Epithelial cell of esophagus (primary cell): ENCODE measurements around the gene WDFY2.
A peak's percentile ranks its signal among the peaks of the same experiment; 100 is the strongest.

ENCODE experiments used
- DNase-seq: peaks from one replicate; pipeline ENCODE4 v3.0.0; 2010; ENCODE audit warnings: low read depth
- H3K4me3 ChIP-seq: 2 replicates; pipeline ENCODE4 v1.5.1; 2011; ENCODE audit warnings: mild to moderate bottlenecking, low read length, control low read depth
- TF ChIP-seq, protein P1 (sequence below): IDR thresholded peaks from 2 replicates; pipeline ENCODE4 v1.5.1; 2011; ENCODE audit warnings: low read depth, mild to moderate bottlenecking, low read length, control low read depth, inconsistent platforms; ENCODE audit not compliant: insufficient read depth; ENCODE audit errors: missing control alignments

Gene WDFY2

DNA sequence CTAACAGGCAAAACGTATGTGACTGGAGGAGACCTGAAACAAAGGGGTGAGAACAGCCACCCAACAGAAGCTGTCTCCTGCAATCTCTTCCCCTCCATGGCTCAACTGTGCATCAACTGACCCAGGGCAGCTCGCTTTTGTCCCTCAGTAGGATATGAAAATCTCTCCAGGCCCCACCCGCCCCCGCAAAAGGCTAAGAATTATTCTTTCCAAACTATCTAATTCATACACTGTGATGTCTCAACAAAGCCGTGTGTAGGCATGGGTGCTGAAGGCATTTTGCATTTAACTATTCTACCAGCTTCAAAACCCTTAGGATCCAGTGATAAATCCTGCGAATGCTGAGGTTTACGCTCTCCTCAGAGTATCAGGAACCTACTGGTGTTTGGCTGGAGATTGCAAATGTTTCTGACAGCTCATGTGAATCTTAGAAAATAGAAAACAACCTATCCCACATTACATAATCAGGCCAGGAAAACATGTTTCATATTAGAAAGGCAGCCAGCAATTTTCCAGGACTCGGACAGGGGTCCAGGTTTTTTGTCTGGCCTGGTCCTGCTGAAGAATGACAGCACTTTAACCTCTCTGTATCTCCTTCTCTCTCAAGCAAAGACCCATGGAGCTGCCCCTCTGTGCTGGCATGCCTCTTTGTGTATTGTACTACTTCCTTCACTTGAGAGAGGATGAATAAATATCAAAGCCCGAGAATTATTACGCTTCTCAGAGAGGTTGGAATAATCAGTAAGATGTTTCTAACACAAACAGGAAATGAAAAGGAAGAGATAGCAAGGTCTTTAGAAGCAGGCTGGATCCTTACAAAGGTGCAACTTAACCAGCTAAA lies 202.4 kb downstream of the WDFY2 start:
- no peak for DNase-seq
- no peak overlapping the region for H3K4me3 ChIP-seq
- TF ChIP-seq, protein P1, sequence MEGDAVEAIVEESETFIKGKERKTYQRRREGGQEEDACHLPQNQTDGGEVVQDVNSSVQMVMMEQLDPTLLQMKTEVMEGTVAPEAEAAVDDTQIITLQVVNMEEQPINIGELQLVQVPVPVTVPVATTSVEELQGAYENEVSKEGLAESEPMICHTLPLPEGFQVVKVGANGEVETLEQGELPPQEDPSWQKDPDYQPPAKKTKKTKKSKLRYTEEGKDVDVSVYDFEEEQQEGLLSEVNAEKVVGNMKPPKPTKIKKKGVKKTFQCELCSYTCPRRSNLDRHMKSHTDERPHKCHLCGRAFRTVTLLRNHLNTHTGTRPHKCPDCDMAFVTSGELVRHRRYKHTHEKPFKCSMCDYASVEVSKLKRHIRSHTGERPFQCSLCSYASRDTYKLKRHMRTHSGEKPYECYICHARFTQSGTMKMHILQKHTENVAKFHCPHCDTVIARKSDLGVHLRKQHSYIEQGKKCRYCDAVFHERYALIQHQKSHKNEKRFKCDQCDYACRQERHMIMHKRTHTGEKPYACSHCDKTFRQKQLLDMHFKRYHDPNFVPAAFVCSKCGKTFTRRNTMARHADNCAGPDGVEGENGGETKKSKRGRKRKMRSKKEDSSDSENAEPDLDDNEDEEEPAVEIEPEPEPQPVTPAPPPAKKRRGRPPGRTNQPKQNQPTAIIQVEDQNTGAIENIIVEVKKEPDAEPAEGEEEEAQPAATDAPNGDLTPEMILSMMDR = no peak

GRCh38 chr13:51793570-51794271 lies 209.5 kb downstream of the WDFY2 start:
- H3K4me3 ChIP-seq = no peak overlapping the region
- TF ChIP-seq, protein P1 = no peak
- peak; percentile 90 for DNase-seq

GRCh38 chr13:51794964-51795363 lies 210.7 kb downstream of the WDFY2 start:
- no peak for DNase-seq
- TF ChIP-seq, protein P1 = no peak
- no peak overlapping the region for H3K4me3 ChIP-seq

DNA sequence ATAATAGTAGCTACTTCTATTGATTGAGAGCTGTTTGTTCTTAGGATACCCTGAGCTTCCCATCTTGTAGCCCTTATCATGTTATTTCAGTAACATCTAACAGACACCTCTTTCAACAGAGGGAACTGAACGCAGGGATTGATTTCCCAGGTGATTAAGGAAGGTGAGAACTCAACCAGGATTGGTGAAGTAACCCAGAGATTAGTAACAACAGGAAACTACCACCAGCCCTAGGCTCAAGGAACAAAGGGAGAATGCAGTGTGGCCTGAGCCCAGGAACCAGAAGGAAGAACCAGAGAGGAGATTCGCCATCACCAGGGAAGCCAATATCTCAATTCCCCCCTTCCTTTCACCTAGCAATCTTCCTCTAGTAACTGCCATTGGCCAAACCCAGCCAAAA lies 211.2 kb downstream of the WDFY2 start:
- TF ChIP-seq, protein P1 = no peak
- DNase-seq = no peak

GRCh38 chr13:51796546-51796945 lies 212.3 kb downstream of the WDFY2 start:
- H3K4me3 ChIP-seq = no peak overlapping the region
- no peak for DNase-seq
- TF ChIP-seq, protein P1 = no peak

More for the DNA sequence above, 211.2 kb downstream of the WDFY2 start:
- H3K4me3 ChIP-seq = no peak overlapping the region

- DNase-seq = peak; percentile 91
- TF ChIP-seq, protein P1 = peak; percentile 82
- no peak overlapping the region for H3K4me3 ChIP-seq
Observed at GRCh38 chr13:51797664-51798488, 213.6 kb downstream of the WDFY2 start.
